ACC112 (cell line): ENCODE measurements around the gene VEZT.
"Not testable (repeated sequence)": the region's sequence is repeated elsewhere in the genome, so short reads cannot be mapped to it uniquely, and the experiment has no call there.

Source experiments
- H2AFZ ChIP-seq: fragments of 200-600 bp; sonication (generic); one replicate; pipeline ENCODE4 v1.6.0; 2017; ENCODE audit warnings: antibody characterized with exemption, low read length; ENCODE audit not compliant: unreplicated experiment
- H3K27ac ChIP-seq: fragments of 200-600 bp; sonication (generic); 2 replicates; pipeline ENCODE4 v1.5.1; 2014; ENCODE audit warnings: low read depth, mild to moderate bottlenecking, antibody characterized with exemption, low read length, moderate library complexity
- H3K27me3 ChIP-seq: fragments of 200-600 bp; sonication (generic); 2 replicates; pipeline ENCODE4 v1.6.1; 2014; ENCODE audit warnings: mild to moderate bottlenecking, antibody characterized with exemption, low read length, moderate library complexity, mixed read lengths; ENCODE audit not compliant: insufficient read depth
- H3K36me3 ChIP-seq: fragments of 200-600 bp; sonication (generic); 2 replicates; pipeline ENCODE4 v1.6.1; 2016; ENCODE audit warnings: mild to moderate bottlenecking, antibody characterized with exemption, low read length, moderate library complexity, mixed read lengths; ENCODE audit not compliant: insufficient read depth
- H3K4me1 ChIP-seq: fragments of 200-600 bp; sonication (generic); one replicate; pipeline ENCODE4 v1.6.1; 2016; ENCODE audit warnings: low read length, mixed read lengths; ENCODE audit not compliant: insufficient read depth, unreplicated experiment, control insufficient read depth
- H3K4me3 ChIP-seq: fragments of 200-600 bp; sonication (generic); 2 replicates; pipeline ENCODE4 v1.5.1; 2014; ENCODE audit warnings: mild to moderate bottlenecking, low read depth, low read length
- H3K79me2 ChIP-seq: fragments of 200-600 bp; sonication (generic); one replicate; pipeline ENCODE4 v1.6.0; 2016; ENCODE audit warnings: low read length; ENCODE audit not compliant: control insufficient read depth, unreplicated experiment, insufficient read depth

The VEZT gene

GRCh38 chr12:95316798-95317197, 99.2 kb downstream of the VEZT start:
- Histone ChIP-seq H3K79me2 (no peaks in the 10 kb centered on the region), H3K27ac (no peak overlapping the region), H3K27me3 (no peaks in the 10 kb centered on the region), H2AFZ (no peak overlapping the region), H3K4me1 (peaks cover 24% of the 10 kb centered on the region), H3K36me3 (no peaks in the 10 kb centered on the region), H3K4me3 (no peak overlapping the region)

- Histone ChIP-seq H2AFZ (peak overlapping the region; percentile 79), H3K27me3 (no peaks in the 10 kb centered on the region), H3K4me3 (peak overlapping the region; percentile 17; the same call in 1 of the 2 replicates), H3K79me2 (no peaks in the 10 kb centered on the region), H3K27ac (peak overlapping the region; percentile 62), H3K36me3 (no peaks in the 10 kb centered on the region), H3K4me1 (peaks cover 34% of the 10 kb centered on the region)
These were observed 100.5 kb downstream of the VEZT start for GRCh38 chr12:95318071-95318545.

- Histone ChIP-seq H3K27ac (no peak overlapping the region), H3K27me3 (no peaks in the 10 kb centered on the region), H2AFZ (no peak overlapping the region), H3K4me3 (no peak overlapping the region), H3K4me1 (peaks cover 43% of the 10 kb centered on the region), H3K36me3 (no peaks in the 10 kb centered on the region), H3K79me2 (no peaks in the 10 kb centered on the region)
These were observed 102.2 kb downstream of the VEZT start for GRCh38 chr12:95319694-95320331.

GRCh38 chr12:95321516-95322246, 104.1 kb downstream of the VEZT start:
- Histone ChIP-seq H3K27me3 (no peaks in the 10 kb centered on the region), H2AFZ (peak overlapping the region; percentile 8), H3K27ac (no peak overlapping the region), H3K79me2 (no peaks in the 10 kb centered on the region), H3K4me1 (peaks cover 47% of the 10 kb centered on the region), H3K36me3 (no peaks in the 10 kb centered on the region), H3K4me3 (no peak overlapping the region)

GRCh38 chr12:95322326-95322725, 104.7 kb downstream of the VEZT start:
- Histone ChIP-seq H2AFZ (no peak overlapping the region), H3K27ac (no peak overlapping the region), H3K79me2 (no peaks in the 10 kb centered on the region), H3K4me3 (no peak overlapping the region), H3K36me3 (no peaks in the 10 kb centered on the region), H3K4me1 (peaks cover 47% of the 10 kb centered on the region), H3K27me3 (no peaks in the 10 kb centered on the region)

GRCh38 chr12:95323212-95323611, 105.6 kb downstream of the VEZT start:
- no peak overlapping the region for H3K4me3 ChIP-seq
- H3K27ac ChIP-seq, result no peak overlapping the region
- H3K79me2 ChIP-seq, result no peaks in the 10 kb centered on the region
- no peak overlapping the region for H2AFZ ChIP-seq
- H3K36me3 ChIP-seq, result no peaks in the 10 kb centered on the region
- H3K4me1 ChIP-seq, result peaks cover 40% of the 10 kb centered on the region
- H3K27me3 ChIP-seq, result no peaks in the 10 kb centered on the region

- not testable (repeated sequence) for H3K27me3 ChIP-seq, H3K27ac ChIP-seq, H2AFZ ChIP-seq, H3K36me3 ChIP-seq, H3K79me2 ChIP-seq, H3K4me3 ChIP-seq
- peaks cover 34% of the 10 kb centered on the region for H3K4me1 ChIP-seq
These were observed 106.6 kb downstream of the VEZT start for GRCh38 chr12:95324246-95324645.

GRCh38 chr12:95325501-95325900, 107.9 kb downstream of the VEZT start:
- Histone ChIP-seq H3K27me3 (no peaks in the 10 kb centered on the region), H3K4me1 (peaks cover 27% of the 10 kb centered on the region), H3K4me3 (no peak overlapping the region), H2AFZ (no peak overlapping the region), H3K79me2 (no peaks in the 10 kb centered on the region), H3K27ac (no peak overlapping the region), H3K36me3 (no peaks in the 10 kb centered on the region)

GRCh38 chr12:95326445-95326844, 108.8 kb downstream of the VEZT start:
- H3K27ac ChIP-seq, result no peak overlapping the region
- no peak overlapping the region for H3K4me3 ChIP-seq
- no peaks in the 10 kb centered on the region for H3K36me3 ChIP-seq
- H3K79me2 ChIP-seq, result no peaks in the 10 kb centered on the region
- H3K27me3 ChIP-seq, result no peaks in the 10 kb centered on the region
- H3K4me1 ChIP-seq, result peaks cover 26% of the 10 kb centered on the region
- H2AFZ ChIP-seq, result no peak overlapping the region

- no peaks in the 10 kb centered on the region for H3K27me3 ChIP-seq
- H3K4me3 ChIP-seq, result no peak overlapping the region
- H3K79me2 ChIP-seq, result no peaks in the 10 kb centered on the region
- no peak overlapping the region for H2AFZ ChIP-seq
- peaks cover 22% of the 10 kb centered on the region for H3K4me1 ChIP-seq
- no peak overlapping the region for H3K27ac ChIP-seq
- H3K36me3 ChIP-seq, result no peaks in the 10 kb centered on the region
These were observed 109.2 kb downstream of the VEZT start for GRCh38 chr12:95326855-95327254.

- Histone ChIP-seq H3K27me3 (no peaks in the 10 kb centered on the region), H3K27ac (no peak overlapping the region), H2AFZ (no peak overlapping the region), H3K4me1 (peaks cover 7% of the 10 kb centered on the region), H3K36me3 (no peaks in the 10 kb centered on the region), H3K4me3 (no peak overlapping the region), H3K79me2 (no peaks in the 10 kb centered on the region)
These were observed 111.1 kb downstream of the VEZT start for GRCh38 chr12:95328708-95329107.
